Loucy (cell line): ENCODE measurements around the gene PLEKHB2.

ENCODE experiments used
- EZH2phosphoT487 ChIP-seq: fragments of 200-600 bp; IDR thresholded peaks from 2 replicates; pipeline ENCODE4 v1.6.1; 2018; ENCODE audit warnings: antibody characterized with exemption, mild to moderate bottlenecking, moderate library complexity, borderline replicate concordance
- TF ChIP-seq, protein P1 (sequence below): fragments of 200-600 bp; sonication (generic); conservative IDR thresholded peaks from 2 replicates; pipeline ENCODE4 v1.5.1; 2014; ENCODE audit warnings: mild to moderate bottlenecking, antibody characterized with exemption, low read length

DNA sequence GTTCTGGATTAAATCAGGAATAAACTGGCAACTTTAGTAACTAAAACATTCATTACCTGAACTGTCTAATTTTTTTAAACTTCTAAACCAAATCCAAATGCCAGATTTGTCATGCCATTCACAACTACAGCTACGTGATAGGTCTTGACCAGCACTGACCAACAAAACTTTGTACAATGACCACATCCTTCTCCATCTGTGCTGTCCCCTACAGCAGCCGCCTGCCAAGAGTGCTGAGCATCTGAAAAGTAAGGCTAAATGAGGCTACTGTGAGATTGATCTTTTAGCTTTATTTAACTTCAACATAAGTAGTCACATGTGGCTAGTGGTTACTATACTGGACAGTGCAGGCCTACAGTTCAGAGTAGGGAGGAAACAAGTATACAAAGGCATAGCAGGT, 19.5 kb upstream of the PLEKHB2 start:
- TF ChIP-seq, protein P1, sequence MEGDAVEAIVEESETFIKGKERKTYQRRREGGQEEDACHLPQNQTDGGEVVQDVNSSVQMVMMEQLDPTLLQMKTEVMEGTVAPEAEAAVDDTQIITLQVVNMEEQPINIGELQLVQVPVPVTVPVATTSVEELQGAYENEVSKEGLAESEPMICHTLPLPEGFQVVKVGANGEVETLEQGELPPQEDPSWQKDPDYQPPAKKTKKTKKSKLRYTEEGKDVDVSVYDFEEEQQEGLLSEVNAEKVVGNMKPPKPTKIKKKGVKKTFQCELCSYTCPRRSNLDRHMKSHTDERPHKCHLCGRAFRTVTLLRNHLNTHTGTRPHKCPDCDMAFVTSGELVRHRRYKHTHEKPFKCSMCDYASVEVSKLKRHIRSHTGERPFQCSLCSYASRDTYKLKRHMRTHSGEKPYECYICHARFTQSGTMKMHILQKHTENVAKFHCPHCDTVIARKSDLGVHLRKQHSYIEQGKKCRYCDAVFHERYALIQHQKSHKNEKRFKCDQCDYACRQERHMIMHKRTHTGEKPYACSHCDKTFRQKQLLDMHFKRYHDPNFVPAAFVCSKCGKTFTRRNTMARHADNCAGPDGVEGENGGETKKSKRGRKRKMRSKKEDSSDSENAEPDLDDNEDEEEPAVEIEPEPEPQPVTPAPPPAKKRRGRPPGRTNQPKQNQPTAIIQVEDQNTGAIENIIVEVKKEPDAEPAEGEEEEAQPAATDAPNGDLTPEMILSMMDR, result no peak
- TF ChIP-seq EZH2phosphoT487, result no peak
